Measurements from ENCODE around the gene INO80D.

DNA sequence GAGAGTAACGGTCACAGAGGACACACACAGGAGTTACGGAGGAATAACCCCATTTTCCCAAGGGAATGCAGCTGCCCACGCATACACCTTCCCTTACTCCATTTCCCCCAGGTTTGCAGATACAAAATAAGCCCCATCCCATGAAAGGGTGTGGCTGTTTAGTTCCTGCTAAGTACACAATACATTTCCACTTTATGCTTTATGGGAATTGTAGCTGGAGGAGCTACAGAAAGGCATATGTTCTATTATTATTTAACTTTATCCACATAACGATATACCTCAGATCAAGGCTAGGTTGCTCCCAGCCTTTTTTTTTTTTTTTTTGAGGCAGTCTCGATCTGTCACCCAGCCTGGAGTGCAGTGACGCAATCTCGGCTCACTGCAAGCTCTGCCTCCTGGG lies 22.7 kb upstream of the INO80D start:
- TF ChIP-seq, protein P1, sequence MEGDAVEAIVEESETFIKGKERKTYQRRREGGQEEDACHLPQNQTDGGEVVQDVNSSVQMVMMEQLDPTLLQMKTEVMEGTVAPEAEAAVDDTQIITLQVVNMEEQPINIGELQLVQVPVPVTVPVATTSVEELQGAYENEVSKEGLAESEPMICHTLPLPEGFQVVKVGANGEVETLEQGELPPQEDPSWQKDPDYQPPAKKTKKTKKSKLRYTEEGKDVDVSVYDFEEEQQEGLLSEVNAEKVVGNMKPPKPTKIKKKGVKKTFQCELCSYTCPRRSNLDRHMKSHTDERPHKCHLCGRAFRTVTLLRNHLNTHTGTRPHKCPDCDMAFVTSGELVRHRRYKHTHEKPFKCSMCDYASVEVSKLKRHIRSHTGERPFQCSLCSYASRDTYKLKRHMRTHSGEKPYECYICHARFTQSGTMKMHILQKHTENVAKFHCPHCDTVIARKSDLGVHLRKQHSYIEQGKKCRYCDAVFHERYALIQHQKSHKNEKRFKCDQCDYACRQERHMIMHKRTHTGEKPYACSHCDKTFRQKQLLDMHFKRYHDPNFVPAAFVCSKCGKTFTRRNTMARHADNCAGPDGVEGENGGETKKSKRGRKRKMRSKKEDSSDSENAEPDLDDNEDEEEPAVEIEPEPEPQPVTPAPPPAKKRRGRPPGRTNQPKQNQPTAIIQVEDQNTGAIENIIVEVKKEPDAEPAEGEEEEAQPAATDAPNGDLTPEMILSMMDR (CRISPR knock-in tag; IDR thresholded peaks at IDR 0.05) = no peak
- TF ChIP-seq, protein P2, sequence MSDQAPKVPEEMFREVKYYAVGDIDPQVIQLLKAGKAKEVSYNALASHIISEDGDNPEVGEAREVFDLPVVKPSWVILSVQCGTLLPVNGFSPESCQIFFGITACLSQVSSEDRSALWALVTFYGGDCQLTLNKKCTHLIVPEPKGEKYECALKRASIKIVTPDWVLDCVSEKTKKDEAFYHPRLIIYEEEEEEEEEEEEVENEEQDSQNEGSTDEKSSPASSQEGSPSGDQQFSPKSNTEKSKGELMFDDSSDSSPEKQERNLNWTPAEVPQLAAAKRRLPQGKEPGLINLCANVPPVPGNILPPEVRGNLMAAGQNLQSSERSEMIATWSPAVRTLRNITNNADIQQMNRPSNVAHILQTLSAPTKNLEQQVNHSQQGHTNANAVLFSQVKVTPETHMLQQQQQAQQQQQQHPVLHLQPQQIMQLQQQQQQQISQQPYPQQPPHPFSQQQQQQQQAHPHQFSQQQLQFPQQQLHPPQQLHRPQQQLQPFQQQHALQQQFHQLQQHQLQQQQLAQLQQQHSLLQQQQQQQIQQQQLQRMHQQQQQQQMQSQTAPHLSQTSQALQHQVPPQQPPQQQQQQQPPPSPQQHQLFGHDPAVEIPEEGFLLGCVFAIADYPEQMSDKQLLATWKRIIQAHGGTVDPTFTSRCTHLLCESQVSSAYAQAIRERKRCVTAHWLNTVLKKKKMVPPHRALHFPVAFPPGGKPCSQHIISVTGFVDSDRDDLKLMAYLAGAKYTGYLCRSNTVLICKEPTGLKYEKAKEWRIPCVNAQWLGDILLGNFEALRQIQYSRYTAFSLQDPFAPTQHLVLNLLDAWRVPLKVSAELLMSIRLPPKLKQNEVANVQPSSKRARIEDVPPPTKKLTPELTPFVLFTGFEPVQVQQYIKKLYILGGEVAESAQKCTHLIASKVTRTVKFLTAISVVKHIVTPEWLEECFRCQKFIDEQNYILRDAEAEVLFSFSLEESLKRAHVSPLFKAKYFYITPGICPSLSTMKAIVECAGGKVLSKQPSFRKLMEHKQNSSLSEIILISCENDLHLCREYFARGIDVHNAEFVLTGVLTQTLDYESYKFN (CRISPR knock-in tag; conservative IDR thresholded peaks at IDR 0.05) = no peak
- no peak for TF ChIP-seq ZNF274 (CRISPR knock-in tag; IDR thresholded peaks at IDR 0.05)
- no peak for TF ChIP-seq ZNF781 (CRISPR knock-in tag; IDR thresholded peaks at IDR 0.05; ENCODE audit: borderline replicate concordance, not compliant biosample characterization)
- TF ChIP-seq, protein P3, sequence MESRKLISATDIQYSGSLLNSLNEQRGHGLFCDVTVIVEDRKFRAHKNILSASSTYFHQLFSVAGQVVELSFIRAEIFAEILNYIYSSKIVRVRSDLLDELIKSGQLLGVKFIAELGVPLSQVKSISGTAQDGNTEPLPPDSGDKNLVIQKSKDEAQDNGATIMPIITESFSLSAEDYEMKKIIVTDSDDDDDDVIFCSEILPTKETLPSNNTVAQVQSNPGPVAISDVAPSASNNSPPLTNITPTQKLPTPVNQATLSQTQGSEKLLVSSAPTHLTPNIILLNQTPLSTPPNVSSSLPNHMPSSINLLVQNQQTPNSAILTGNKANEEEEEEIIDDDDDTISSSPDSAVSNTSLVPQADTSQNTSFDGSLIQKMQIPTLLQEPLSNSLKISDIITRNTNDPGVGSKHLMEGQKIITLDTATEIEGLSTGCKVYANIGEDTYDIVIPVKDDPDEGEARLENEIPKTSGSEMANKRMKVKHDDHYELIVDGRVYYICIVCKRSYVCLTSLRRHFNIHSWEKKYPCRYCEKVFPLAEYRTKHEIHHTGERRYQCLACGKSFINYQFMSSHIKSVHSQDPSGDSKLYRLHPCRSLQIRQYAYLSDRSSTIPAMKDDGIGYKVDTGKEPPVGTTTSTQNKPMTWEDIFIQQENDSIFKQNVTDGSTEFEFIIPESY (CRISPR knock-in tag; IDR thresholded peaks at IDR 0.05) = no peak
- TF ChIP-seq ZNF724P (CRISPR knock-in tag; IDR thresholded peaks at IDR 0.05; ENCODE audit: borderline replicate concordance) = no peak
- TF ChIP-seq ATAD3A (CRISPR knock-in tag; IDR thresholded peaks at IDR 0.05) = no peak
- TF ChIP-seq, protein P4, sequence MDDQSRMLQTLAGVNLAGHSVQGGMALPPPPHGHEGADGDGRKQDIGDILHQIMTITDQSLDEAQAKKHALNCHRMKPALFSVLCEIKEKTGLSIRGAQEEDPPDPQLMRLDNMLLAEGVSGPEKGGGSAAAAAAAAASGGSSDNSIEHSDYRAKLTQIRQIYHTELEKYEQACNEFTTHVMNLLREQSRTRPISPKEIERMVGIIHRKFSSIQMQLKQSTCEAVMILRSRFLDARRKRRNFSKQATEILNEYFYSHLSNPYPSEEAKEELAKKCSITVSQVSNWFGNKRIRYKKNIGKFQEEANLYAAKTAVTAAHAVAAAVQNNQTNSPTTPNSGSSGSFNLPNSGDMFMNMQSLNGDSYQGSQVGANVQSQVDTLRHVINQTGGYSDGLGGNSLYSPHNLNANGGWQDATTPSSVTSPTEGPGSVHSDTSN (CRISPR knock-in tag; IDR thresholded peaks at IDR 0.05; ENCODE audit: borderline replicate concordance) = no peak

Data from HepG2 (cell line).